NCI-H345 treated with DMSO at 0.1 percent for 48 hours (cell line): ENCODE results near the gene NOS1AP.
"Not testable (repeated sequence)": the region's sequence is repeated elsewhere in the genome, so short reads cannot be mapped to it uniquely, and the experiment has no call there.

ENCODE experiments used
- DNase-seq: peaks from one replicate; lab custom pipeline; 2025; ENCODE audit not compliant: unreplicated experiment; lab: John Stamatoyannopoulos, UW

NOS1AP gene

DNA sequence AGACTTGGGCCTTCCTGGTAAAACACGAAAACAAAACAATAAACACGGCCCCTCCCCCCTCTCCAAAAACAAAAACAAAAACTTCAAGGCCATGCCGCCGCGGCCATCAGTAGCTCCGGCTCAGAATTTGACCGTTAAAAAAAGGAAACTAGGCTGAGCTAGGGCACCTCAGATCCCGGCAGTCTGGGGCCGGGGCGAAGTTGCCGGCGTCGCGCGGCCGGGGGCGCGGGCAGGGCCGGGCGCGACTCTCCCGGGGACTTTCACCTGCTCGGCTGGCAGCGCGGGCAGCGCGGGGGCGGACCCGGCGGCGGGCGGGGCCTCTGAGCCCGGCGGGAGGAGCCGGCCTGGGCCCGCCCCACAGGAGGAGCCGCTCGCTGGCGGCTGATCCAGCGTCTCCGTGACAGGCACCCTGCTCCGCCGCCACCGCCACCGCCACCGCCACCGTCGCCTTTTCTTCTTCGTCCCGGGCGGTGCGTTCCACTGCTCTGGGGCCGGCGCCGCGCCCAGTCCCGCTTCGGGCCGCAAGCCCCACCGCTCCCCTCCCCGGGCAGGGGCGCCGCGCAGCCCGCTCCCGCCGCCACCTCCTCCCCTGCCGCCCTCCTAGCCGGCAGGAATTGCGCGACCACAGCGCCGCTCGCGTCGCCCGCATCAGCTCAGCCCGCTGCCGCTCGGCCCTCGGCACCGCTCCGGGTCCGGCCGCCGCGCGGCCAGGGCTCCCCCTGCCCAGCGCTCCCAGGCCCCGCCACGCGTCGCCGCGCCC lies at the start of gene NOS1AP:
Gene NOS1AP (plus strand): TSS at position 358 of the 760 bp plus-strand sequence. CDS start 487 bp downstream, outside the sequence.
- DNase-seq, result peak; percentile 39

GRCh38 chr1:162020150-162020549 lies 49.3 kb upstream of the NOS1AP start:
- no peak for DNase-seq

- DNase-seq, result no peak
These were observed 48.4 kb upstream of the NOS1AP start for GRCh38 chr1:162021124-162021523.

GRCh38 chr1:162022626-162023025 lies 46.9 kb upstream of the NOS1AP start:
- DNase-seq, result no peak

DNA sequence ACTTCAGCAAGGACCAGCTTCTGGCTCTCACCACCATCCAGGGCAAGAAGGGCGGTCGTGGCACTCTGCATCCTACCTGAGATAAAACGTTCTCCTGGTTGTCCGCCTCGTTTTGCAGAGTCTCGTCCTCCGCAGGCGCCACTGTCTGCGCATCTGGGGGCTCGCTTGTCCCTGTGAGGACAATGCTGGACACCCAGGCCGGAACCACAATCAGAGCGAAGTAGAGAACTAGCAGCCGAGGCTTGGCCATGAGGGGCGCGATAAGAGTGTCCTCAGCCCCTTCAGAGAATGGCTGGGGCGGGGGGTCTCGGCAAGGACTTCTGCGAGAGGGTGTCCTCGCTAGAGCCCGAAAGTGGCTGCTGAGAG lies 46.3 kb upstream of the NOS1AP start:
- DNase-seq, result no peak

GRCh38 chr1:162023547-162024501 lies 45.7 kb upstream of the NOS1AP start, which contains the start of gene OLFML2B:
Gene OLFML2B, minus strand, starts transcription at chr1:162023869. Its CDS starts 439 bp downstream, at chr1:162023430.
- DNase-seq, result no peak

GRCh38 chr1:162025541-162025940 lies 44.0 kb upstream of the NOS1AP start:
- no peak for DNase-seq

GRCh38 chr1:162026881-162027280 lies 42.6 kb upstream of the NOS1AP start:
- DNase-seq, result no peak

- DNase-seq, result no peak
These were observed 40.8 kb upstream of the NOS1AP start for GRCh38 chr1:162028726-162029125.

- no peak for DNase-seq
These were observed 40.3 kb upstream of the NOS1AP start for GRCh38 chr1:162029157-162029556.

DNA sequence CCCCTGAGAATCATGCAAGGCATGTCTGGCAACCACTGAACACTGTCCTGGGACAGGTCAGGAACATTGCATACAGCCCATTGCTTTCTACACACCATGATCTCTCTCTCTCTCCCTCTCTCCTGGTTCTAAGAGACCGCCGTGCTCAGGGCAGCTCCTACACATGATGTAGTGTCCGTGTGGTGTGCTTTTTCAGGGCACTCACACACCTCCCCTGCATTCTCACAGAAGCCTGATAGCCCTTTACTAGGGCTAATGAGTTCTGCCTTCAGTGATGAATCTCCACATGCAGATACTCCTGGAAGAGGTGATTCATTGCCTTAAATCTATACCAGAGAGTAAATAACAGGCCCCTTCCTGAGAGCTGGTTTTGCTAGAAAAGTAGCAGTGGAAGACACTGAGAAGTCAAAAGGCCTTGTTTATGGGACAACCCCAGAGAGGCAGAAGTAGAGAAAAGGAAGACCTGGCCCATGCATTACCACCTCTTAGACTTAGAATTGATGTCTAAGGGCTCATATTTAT lies 38.7 kb upstream of the NOS1AP start:
- no peak for DNase-seq

DNA sequence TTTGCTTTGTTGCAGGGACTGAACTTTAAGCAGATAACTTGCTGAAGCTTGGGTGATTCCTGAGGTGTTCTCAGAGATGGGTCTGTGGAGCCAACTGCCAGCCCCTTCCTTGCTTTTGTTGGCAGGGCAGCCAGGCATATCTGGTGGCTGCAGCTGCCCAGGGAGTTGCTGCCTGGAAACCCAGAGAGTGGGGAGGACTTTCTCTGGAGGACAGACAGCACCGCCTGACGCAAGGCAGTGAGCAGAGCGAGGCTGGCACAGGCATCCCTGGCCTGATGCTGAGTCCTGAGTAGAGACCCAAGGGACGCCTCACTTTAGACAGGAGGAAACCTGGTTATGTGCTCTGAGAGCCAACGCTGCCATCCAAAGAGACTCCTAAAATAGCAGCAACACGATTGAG lies 36.1 kb upstream of the NOS1AP start:
- no peak for DNase-seq

DNA sequence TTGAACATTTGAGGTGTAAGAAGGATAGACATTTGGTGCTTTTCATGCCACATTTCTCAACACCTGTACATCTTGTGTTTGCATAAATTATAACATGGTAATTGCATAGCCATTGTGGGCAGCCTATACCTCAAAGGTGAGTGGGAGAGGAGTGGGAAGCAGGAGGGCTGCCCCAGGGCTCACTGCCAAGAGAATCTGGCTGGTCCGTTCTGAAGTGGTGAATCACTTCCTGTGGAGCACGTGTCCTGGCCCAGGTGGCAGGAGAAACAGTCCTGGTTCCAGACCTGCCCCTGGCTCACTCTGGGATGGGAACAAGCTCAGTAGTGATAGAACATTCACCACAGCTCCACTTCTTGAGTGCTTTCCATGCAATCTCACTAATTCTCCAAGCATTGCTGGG lies 34.2 kb upstream of the NOS1AP start:
- DNase-seq, result no peak

DNA sequence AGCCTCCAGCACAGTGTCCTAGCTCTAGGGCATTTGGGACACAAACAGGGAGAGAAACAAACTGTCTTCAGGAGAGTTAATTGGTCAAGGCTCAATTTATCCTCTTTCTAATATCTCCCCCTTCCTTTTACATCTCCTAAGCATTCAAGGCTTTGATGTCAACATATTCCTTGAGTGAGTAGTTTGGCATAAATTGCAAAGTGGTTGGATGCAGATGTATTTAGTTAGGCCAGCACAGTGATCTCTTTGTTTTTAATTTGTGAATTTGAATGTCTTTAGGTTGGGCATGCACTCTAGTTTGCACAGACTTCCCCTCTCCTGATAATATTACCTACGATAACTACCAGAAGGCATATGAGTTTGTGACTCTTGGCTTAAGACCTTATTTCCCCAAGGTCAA lies 33.3 kb upstream of the NOS1AP start:
- DNase-seq, result no peak

GRCh38 chr1:162038624-162039023 lies 30.9 kb upstream of the NOS1AP start:
- DNase-seq, result no peak

DNA sequence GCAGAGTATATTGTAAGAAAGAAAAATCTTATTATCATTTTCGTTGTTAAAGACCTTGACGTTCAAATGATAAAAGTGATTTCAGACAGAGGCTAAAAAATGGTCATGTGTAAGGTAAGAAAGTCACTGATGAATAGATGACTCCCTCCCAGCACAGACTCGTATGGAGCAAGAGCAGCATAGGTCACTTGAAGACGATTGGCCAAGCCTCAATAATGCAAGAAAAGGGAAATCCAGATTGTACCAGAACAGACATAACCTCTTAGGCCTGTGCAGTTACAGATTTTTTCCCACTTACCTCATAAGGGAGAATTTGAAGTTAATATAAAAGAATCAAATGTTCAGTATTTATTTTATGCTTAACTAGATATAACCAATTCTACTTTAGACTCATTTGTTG lies 29.5 kb upstream of the NOS1AP start:
- DNase-seq, result no peak

- DNase-seq, result no peak
These were observed 28.8 kb upstream of the NOS1AP start for GRCh38 chr1:162040657-162041056.

- no peak for DNase-seq
These were observed 27.1 kb upstream of the NOS1AP start for GRCh38 chr1:162042361-162042760.

DNA sequence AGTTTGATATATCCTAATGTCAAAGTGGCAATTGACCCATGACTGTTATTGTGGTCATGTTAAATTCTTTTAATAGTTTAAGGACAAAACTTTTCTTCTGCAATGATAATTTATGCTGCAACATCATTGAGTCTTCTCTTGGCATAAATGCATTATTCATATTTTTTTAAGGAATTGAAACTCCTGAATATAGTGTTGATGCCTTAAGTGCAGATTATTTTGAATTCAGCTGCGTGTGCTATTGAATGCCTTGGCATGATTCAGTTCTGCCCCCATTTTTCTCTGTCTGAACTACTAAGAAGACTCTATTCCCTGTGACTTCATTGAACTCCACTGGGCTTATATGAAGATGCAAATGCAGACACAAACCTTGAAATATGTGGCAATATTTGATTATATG lies 22.6 kb upstream of the NOS1AP start:
- no peak for DNase-seq

DNA sequence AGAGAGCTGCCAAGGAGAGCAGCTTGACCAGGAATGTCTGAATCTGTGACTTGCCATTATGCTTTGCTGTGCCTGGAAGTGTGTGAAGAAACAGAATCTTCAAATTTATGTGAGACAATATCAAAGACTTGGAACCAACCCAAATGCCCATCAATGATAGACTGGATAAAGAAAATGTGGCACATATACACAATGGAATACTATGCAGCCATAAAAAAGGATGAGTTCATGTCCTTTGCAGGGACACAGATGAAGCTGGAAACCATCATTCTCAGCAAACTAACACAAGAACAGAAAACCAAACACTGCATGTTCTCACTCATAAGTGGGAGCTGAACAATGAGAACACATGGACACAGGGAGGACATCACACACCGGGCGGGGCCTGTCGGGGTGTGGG lies 15.5 kb upstream of the NOS1AP start:
- DNase-seq, result not testable (repeated sequence)

DNA sequence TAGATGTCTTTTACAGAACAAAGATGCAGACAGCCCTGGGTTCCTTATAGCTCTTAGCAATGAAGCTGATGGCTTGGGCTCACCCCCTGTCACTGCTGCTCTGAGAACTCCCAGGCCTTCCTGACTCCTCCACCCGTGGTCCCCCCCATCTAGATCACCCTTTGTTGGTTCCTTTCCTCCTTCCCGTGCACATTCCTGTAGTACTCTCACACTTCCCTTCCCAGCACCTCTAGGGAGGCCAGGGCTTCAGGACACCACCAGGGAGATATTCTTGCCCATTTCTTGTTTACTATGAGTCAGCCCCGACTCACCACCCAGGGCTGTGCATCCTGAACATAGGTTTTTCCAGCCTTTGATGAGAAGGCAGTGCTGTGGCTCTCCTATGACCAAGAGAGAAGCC lies 14.4 kb upstream of the NOS1AP start:
- no peak for DNase-seq

GRCh38 chr1:162056043-162056442 lies 13.4 kb upstream of the NOS1AP start:
- DNase-seq, result no peak
